ENCODE data around the gene CUL4B.

The CUL4B gene

DNA sequence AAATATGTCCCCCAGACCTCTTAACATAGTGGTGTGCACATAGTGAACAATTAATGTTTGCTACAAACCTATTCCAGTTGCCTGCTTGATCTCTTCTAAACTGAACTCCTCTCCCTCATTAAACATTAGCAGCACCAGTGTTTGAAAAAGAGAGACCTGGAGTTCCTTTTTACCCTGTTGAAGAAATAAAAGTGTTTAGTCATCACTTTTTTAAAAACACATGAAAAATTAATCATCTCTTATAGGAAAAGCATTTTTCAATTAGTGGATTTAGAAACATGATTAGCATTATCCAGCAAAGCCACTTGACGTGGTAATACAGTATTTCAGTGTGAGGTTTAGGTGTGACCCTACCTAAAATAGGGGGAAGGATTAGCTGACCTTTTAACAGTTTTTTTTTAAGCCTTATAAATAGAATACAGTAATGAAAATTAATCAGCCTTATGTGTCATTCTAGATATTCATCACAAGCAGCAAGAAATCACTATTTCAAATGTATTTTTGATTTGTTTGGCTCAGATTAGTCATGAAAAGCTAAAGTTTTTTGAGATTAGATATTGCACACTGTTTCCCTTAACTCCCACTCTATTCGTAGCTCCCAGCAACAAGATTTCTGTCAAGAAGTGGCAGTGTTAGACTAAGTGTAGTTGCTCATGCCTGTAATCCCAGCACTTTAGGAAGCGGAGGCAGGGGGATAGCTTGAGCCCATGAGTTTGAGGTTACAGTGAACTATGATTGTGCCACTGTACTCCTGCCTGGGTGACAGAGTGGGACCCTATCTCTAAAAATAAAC is 26.2 kb downstream of the CUL4B start:
- no peak overlapping the region for H3K4me3 ChIP-seq (replicated peaks; ENCODE audit: low read depth, low read length)
- DNase-seq (ENCODE audit: extremely low read depth, low read depth), result no peak
- TF ChIP-seq CTCF (IDR thresholded peaks at IDR 0.05; ENCODE audit: low read depth, low read length, missing control alignments), result no peak

DNA sequence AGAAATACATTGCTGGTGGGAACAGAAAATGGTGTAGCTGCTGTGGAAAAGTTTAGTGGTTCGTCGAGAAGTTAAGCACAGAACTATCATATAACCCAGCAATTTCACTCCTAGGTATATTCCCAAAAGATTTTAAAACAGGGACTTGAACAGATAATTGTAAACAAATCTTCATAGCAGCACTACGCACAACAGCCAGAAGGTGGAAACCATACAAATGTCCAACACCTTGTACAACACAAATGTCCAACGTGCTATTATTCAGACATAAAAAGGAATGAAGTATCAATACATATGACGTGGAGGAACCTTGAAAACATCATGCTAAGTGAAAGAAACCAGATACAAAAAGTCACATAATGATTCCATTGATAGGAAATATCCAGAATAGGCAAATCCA is 37.9 kb downstream of the CUL4B start:
- H3K4me3 ChIP-seq (replicated peaks; ENCODE audit: low read depth, low read length), result no peak overlapping the region
- no peak for TF ChIP-seq CTCF (IDR thresholded peaks at IDR 0.05; ENCODE audit: low read depth, low read length, missing control alignments)
- DNase-seq (ENCODE audit: extremely low read depth, low read depth), result no peak

GRCh38 chrX:120517936-120518335 is 42.8 kb downstream of the CUL4B start:
- no peak for DNase-seq (ENCODE audit: extremely low read depth, low read depth)
- no peak for TF ChIP-seq CTCF (IDR thresholded peaks at IDR 0.05; ENCODE audit: low read depth, low read length, missing control alignments)
- H3K4me3 ChIP-seq (replicated peaks; ENCODE audit: low read depth, low read length), result no peak overlapping the region

DNA sequence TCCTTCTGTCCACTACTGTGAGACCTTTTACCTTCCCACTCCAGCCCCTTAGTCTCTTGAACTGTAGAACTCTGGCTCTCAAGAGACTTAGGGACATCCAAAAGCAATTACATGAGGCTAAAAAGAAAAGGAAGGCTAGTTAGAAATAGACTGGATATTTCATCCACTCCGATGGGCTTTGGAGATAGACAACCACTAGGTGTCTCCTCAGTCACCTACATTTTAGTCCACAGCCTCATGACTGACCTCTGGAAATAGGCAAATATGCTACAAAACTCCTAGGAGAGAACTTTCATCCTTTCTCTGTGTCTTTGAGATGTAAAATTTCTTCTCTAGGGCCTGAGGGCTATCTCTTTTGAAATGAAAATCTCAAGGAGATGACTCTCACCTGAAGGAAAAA is 46.5 kb downstream of the CUL4B start:
- H3K4me3 ChIP-seq (replicated peaks; ENCODE audit: low read depth, low read length), result no peak overlapping the region
- no peak for DNase-seq (ENCODE audit: extremely low read depth, low read depth)
- peak; percentile 31 for TF ChIP-seq CTCF (IDR thresholded peaks at IDR 0.05; ENCODE audit: low read depth, low read length, missing control alignments)

- TF ChIP-seq CTCF (IDR thresholded peaks at IDR 0.05; ENCODE audit: low read depth, low read length, missing control alignments), result no peak
- H3K4me3 ChIP-seq (replicated peaks; ENCODE audit: low read depth, low read length), result no peak overlapping the region
- no peak for DNase-seq (ENCODE audit: extremely low read depth, low read depth)
These were observed 48.1 kb downstream of the CUL4B start for GRCh38 chrX:120512627-120513026.

DNA sequence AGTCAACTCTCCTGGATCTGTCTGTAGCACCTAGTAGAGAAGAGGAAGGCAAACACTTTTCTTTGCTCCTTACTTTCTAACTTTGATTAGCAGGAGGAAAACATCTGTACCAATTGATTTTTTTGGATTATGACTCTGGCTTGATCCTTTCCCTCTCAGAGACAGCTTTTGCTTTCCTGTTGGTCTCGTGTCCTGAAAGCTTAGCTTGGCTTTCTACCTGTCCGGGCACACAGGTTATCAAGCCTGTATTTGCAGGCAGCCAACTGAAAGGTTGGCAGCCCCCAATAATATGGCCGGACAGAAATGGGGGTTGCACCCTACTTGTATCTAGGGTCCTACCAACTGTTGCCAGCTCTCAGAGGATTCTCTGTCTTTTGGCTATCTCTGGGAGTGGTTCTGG is 48.5 kb downstream of the CUL4B start:
- no peak overlapping the region for H3K4me3 ChIP-seq (replicated peaks; ENCODE audit: low read depth, low read length)
- TF ChIP-seq CTCF (IDR thresholded peaks at IDR 0.05; ENCODE audit: low read depth, low read length, missing control alignments), result no peak
- no peak for DNase-seq (ENCODE audit: extremely low read depth, low read depth)

DNA sequence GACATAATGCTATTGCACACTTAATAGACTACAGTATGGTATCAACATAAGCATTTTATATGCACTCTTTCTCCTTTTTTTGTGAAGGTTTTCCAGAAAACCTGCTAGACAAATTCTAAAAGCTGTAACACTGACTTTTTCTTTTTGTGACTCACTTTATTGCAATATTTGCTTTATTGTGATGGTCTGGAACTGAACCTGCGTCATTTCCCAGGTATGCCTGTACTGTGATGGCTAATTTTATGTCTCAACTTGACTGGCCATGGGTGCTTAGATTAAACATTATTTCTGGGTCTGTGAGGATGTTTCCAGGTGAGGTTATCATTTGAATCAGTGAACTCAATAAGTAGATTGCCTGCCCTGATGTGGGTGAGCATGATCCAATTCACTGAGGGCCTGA is 56.2 kb downstream of the CUL4B start:
- no peak for DNase-seq (ENCODE audit: extremely low read depth, low read depth)
- TF ChIP-seq CTCF (IDR thresholded peaks at IDR 0.05; ENCODE audit: low read depth, low read length, missing control alignments), result no peak

More for the DNA sequence above, 56.2 kb downstream of the CUL4B start:
- H3K4me3 ChIP-seq (replicated peaks; ENCODE audit: low read depth, low read length), result no peak overlapping the region
